ENCODE results near the gene CR2. TPM values are rescaled to one million over a fixed set of nuclear protein-coding genes. Genes with fewer than 3 reads are reported as not detected.

CR2 gene
- not detected for total RNA-seq
- long read RNA-seq = 0 reads

GRCh38 chr1:207454046-207454964 lies at the start of gene CR2:
CR2 (plus strand) TSS chr1:207454328; CDS start chr1:207454419, 91 bp downstream.
- peak; percentile 73 for DNase-seq (ENCODE audit: low spot score)
- intact Hi-C loops (cut with DNase I) = no loop called here

- intact Hi-C loops (cut with DNase I) = loop anchor here (1.0 to 10.0 kb wide), 4 partner anchors 83 to 321 kb away; partner anchors contain the start of gene CD55
- DNase-seq (ENCODE audit: low spot score) = no peak
These were observed 49.1 kb upstream of the CR2 start for GRCh38 chr1:207404849-207405525.

- no peak for DNase-seq (ENCODE audit: low spot score)
- intact Hi-C loops (cut with DNase I) = loop anchor here (10.0 kb wide), 1 partner anchor 221 kb away; no protein-coding TSS in a partner anchor
These were observed 48.3 kb upstream of the CR2 start for GRCh38 chr1:207405814-207406213.

GRCh38 chr1:207407655-207408260 lies 46.4 kb upstream of the CR2 start:
- intact Hi-C loops (cut with DNase I) = loop anchor here (10.0 kb wide), 1 partner anchor 223 kb away; no protein-coding TSS in a partner anchor
- DNase-seq (ENCODE audit: low spot score) = no peak

GRCh38 chr1:207412845-207413244 lies 41.3 kb upstream of the CR2 start:
- intact Hi-C loops (cut with DNase I) = no loop called here
- DNase-seq (ENCODE audit: low spot score) = no peak

- intact Hi-C loops (cut with DNase I) = no loop called here
- DNase-seq (ENCODE audit: low spot score) = no peak
These were observed 39.5 kb upstream of the CR2 start for GRCh38 chr1:207414606-207415108.

GRCh38 chr1:207417076-207417475 lies 37.1 kb upstream of the CR2 start:
- no peak for DNase-seq (ENCODE audit: low spot score)
- intact Hi-C loops (cut with DNase I) = no loop called here

- intact Hi-C loops (cut with DNase I) = no loop called here
- DNase-seq (ENCODE audit: low spot score) = no peak
These were observed 35.8 kb upstream of the CR2 start for GRCh38 chr1:207418351-207418750.

- DNase-seq (ENCODE audit: low spot score) = no peak
- intact Hi-C loops (cut with DNase I) = no loop called here
These were observed 34.0 kb upstream of the CR2 start for GRCh38 chr1:207420109-207420508.

GRCh38 chr1:207421078-207421477 lies 33.0 kb upstream of the CR2 start:
- DNase-seq (ENCODE audit: low spot score) = no peak
- intact Hi-C loops (cut with DNase I) = no loop called here

GRCh38 chr1:207423560-207424292 lies 30.4 kb upstream of the CR2 start:
- DNase-seq (ENCODE audit: low spot score) = no peak
- intact Hi-C loops (cut with DNase I) = no loop called here

- intact Hi-C loops (cut with DNase I) = no loop called here
These were observed 29.5 kb upstream of the CR2 start for GRCh38 chr1:207424570-207425131.

GRCh38 chr1:207427832-207428585 lies 26.1 kb upstream of the CR2 start:
- intact Hi-C loops (cut with DNase I) = no loop called here
- no peak for DNase-seq (ENCODE audit: low spot score)

More at GRCh38 chr1:207424570-207425131, 29.5 kb upstream of the CR2 start:
- no peak for DNase-seq (ENCODE audit: low spot score)

- intact Hi-C loops (cut with DNase I) = no loop called here
- DNase-seq (ENCODE audit: low spot score) = no peak
These were observed 25.3 kb upstream of the CR2 start for GRCh38 chr1:207428783-207429182.

GRCh38 chr1:207429963-207430362 lies 24.2 kb upstream of the CR2 start:
- intact Hi-C loops (cut with DNase I) = no loop called here
- DNase-seq (ENCODE audit: low spot score) = no peak

- intact Hi-C loops (cut with DNase I) = no loop called here
These were observed 23.5 kb upstream of the CR2 start for GRCh38 chr1:207430602-207431001.

GRCh38 chr1:207431508-207431907 lies 22.6 kb upstream of the CR2 start:
- no peak for DNase-seq (ENCODE audit: low spot score)
- intact Hi-C loops (cut with DNase I) = no loop called here

More at GRCh38 chr1:207430602-207431001, 23.5 kb upstream of the CR2 start:
- DNase-seq (ENCODE audit: low spot score) = no peak

- intact Hi-C loops (cut with DNase I) = no loop called here
- no peak for DNase-seq (ENCODE audit: low spot score)
These were observed 20.7 kb upstream of the CR2 start for GRCh38 chr1:207433435-207433834.

All from cardiac septum (tissue), 1 donor.